OCI-LY1 (cell line): ENCODE data around the gene ITIH5.

Experiments used
- EZH2 ChIP-seq: fragments of 200-600 bp; sonication (generic), shearing (Covaris generic); IDR thresholded peaks from 2 replicates; pipeline ENCODE4 v1.8.0; 2017; ENCODE audit warnings: borderline replicate concordance, mixed run types, mild to moderate bottlenecking, antibody characterized with exemption, low read length, moderate library complexity, mixed read lengths
- TF ChIP-seq, protein P1 (sequence below): fragments of 200-600 bp; sonication (generic), shearing (Covaris generic); IDR thresholded peaks from 2 replicates; pipeline ENCODE4 v1.5.1; 2017; ENCODE audit warnings: mild to moderate bottlenecking, antibody characterized with exemption, low read length, moderate library complexity, mixed read lengths

- TF ChIP-seq, protein P1, sequence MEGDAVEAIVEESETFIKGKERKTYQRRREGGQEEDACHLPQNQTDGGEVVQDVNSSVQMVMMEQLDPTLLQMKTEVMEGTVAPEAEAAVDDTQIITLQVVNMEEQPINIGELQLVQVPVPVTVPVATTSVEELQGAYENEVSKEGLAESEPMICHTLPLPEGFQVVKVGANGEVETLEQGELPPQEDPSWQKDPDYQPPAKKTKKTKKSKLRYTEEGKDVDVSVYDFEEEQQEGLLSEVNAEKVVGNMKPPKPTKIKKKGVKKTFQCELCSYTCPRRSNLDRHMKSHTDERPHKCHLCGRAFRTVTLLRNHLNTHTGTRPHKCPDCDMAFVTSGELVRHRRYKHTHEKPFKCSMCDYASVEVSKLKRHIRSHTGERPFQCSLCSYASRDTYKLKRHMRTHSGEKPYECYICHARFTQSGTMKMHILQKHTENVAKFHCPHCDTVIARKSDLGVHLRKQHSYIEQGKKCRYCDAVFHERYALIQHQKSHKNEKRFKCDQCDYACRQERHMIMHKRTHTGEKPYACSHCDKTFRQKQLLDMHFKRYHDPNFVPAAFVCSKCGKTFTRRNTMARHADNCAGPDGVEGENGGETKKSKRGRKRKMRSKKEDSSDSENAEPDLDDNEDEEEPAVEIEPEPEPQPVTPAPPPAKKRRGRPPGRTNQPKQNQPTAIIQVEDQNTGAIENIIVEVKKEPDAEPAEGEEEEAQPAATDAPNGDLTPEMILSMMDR, result no peak
- TF ChIP-seq EZH2, result no peak
Observed at GRCh38 chr10:7541137-7542087, 125.4 kb downstream of the ITIH5 start.
